ENCODE measurements around the gene MPZ.
A peak's percentile ranks its signal among the peaks of the same experiment; 100 is the strongest.
"Not testable (repeated sequence)": the region's sequence is repeated elsewhere in the genome, so short reads cannot be mapped to it uniquely, and the experiment has no call there.

The MPZ gene

GRCh38 chr1:161299347-161299746 is 10.4 kb downstream of the MPZ start:
- no peak for DNase-seq (ENCODE audit: low spot score)

DNA sequence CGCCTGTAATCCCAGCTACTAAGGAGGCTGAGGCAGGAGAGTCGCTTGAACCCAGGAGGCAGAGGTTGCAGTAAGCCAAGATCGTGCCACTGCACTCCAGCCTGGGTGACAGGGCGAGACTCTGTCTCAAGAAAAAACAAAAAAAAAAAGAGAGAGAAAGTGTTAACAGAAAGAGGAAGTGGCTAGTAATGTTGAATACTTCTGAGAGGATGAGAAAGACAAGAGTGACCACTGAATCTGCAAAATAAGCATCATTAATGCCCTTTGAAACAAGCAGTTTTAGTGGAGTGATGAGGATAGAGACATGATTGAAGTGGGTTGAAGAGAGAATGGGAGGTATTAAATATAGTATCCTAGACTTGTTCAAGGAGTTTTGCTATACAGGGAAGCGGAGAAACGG is 11.7 kb downstream of the MPZ start:
- DNase-seq (ENCODE audit: low spot score) = no peak

DNA sequence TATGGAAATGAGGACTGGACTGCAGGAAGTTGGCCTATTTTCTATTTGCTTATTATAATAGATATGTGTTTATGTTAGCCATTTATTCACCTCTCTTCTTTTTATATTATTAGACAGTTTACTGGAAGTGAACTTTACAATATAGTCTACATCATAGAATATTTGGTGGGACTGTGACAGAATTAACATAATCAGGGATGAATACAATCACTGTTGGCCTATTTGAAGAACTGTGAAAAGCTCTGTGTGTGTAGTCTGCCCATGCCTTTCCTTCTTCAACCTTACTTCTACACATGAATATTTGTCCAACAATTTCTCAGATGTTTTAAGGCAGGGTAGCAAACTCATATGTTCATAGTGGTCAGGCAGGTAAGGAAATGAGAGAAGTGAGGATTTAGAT is 12.4 kb downstream of the MPZ start:
- no peak for DNase-seq (ENCODE audit: low spot score)

- no peak for DNase-seq (ENCODE audit: low spot score)
Observed at GRCh38 chr1:161290779-161291178, 19.0 kb downstream of the MPZ start.

- no peak for DNase-seq (ENCODE audit: low spot score)
Observed at GRCh38 chr1:161287482-161288054, 22.2 kb downstream of the MPZ start.

- no peak for DNase-seq (ENCODE audit: low spot score)
Observed at GRCh38 chr1:161285521-161285920, 24.2 kb downstream of the MPZ start.

DNA sequence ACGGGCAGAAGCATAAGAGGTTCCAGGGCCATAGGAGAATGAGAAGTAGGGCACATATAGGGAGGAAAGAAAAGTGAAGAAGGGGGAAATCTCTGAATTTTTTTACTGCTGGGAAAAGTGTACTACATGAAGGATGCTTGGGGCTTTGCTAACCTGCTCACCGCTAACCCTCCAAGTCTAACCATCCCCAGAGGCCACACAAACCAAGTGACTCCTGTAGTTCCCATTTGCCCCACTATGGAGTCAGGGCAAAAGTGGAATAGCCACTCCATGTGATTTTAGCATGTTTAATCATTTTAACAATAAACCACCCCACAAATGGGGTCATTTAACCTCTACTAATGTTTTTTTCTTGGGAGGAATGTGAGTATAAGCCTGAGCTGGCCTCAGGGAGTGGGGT is 24.7 kb downstream of the MPZ start:
- DNase-seq (ENCODE audit: low spot score) = no peak

DNA sequence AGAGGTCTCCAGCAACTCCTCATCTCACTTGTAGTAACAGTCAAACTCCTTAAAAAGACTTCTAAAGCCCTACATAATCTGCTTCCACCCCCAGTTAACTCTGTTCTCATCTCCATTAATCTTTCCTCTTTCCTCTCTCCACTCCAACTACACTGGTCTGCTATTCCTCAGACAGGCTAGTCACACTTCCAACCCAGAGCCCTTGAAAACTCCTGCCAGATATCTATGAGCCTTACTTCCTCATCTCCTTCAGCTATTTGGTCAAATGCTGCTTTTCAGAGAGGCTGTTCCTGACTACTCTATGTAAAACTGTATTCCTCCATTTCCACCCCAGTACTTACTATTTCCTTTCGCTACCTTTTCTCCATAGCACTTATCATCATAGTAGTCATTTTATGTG is 26.8 kb downstream of the MPZ start:
- DNase-seq (ENCODE audit: low spot score) = no peak

DNA sequence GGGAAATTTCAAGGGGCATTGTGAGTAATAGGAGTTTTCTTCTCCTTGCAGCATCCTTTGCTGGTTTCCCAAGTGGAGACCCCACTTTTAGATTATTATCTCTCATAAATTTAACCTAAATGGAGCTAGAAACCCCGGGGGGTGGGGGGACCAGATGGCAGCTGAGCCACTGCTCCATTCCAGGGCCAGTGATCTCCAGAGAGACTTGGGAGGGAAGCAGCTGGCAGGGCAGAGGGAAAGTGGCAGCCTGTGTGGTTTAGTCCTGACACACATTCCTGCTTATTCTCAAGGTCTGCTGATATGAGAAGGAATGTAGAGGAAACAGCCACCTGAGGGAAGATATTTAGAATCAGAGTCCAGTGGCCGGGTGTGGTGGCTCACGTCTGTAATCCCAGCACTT is 34.9 kb downstream of the MPZ start:
- DNase-seq (ENCODE audit: low spot score) = no peak

DNA sequence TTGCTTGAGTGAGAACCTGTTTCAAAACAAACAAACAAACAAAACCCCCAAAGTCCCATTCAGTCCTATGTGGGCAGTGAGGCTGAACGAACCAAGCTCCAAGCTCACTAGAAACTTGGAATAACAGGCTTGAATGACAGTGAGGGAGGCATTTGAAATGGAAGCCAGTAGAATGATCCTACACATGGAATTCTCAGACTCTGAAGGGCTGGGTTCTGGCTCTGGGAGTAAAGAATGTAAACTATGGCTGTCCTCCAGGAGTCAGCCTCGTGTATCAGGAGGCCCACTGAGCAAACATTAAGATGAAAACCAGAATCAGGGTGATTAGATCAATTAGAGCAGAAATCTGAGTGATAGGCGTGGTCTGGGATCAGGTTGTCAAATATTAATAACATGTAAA is 36.4 kb downstream of the MPZ start:
- DNase-seq (ENCODE audit: low spot score) = no peak

DNA sequence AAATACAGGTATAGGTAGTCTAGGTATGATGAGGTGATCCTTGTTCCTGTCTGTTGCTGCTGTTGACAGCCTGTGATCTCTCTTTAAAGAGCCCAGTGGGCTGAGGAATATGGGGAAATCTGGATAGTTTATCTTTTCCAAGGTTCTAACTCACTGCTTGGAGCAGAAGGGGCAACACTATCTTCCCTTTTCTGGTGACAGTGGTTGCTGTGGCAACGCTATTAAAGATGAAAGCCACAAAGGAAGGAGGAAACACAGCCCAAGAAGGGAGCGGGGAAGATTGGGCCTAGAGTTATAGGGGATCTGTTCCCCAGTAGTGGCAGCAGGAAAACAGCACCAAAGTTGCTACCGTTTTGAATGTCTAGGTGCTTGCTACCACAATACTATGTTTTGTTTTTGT is 42.4 kb downstream of the MPZ start:
- DNase-seq (ENCODE audit: low spot score) = no peak

GRCh38 chr1:161266836-161267235 is 42.9 kb downstream of the MPZ start:
- no peak for DNase-seq (ENCODE audit: low spot score)

DNA sequence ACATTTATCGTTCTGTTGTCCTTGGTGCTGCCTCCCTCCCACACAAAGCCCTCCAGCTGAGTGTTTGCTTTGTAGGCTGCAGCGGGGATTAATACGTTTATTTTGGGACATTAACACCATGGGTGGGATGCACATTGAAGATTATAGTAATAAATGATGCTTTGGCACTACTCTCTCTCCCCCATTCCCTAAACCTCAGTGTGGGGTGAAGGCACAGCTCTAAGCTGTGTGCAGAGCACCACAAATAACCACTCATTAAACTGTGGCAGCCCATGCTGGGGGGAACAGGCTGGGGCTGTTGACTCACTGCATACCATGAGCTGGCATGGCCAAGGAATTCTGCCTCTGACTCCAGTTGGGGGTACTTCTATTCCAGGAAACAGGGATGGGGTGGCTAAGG is 43.6 kb downstream of the MPZ start:
- no peak for DNase-seq (ENCODE audit: low spot score)

DNA sequence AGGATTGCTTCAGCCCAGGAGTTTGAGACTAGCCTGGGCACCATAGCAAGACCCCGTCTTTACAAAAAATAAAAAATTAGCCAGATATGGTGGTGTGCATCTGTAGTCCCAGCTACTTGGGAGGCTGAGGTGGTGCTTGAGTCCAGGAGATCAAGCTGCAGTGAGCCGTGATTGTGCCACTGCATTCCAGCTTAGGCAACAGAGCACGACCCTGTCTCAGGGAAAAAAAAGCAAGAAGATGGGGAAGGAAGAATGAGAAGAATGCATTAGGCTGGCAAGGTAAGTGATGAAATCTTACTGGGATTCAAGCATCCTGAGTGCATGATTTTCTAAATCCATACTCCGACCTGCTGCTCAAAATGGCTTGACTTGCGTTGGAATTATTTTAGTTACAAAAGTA is 44.5 kb downstream of the MPZ start:
- DNase-seq (ENCODE audit: low spot score) = no peak

- no peak for DNase-seq (ENCODE audit: low spot score)
Observed at GRCh38 chr1:161261261-161262235, 48.2 kb downstream of the MPZ start.

- DNase-seq (ENCODE audit: low spot score) = no peak
Observed at GRCh38 chr1:161260376-161261260, 49.1 kb downstream of the MPZ start.

GRCh38 chr1:161259765-161260164 is 50.0 kb downstream of the MPZ start:
- no peak for DNase-seq (ENCODE audit: low spot score)

DNA sequence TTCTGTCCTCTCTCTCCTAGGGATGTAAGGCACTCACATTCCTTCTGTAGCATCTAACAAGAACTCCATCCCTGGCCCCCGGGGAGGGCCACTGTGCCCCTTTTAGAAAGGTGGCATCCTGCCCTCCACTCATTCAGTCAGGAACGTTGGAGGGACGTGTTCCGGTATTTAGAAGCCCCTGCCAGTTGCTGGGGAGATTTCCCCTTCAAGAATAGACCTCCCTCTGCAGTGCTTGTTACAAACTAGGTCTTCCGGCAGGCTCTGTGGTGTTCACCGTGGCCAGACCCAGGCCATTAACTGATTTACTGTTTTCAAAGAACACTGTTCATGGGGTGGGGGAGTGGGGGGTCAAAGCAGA is 50.4 kb downstream of the MPZ start:
- DNase-seq (ENCODE audit: low spot score) = no peak

- DNase-seq (ENCODE audit: low spot score) = peak; percentile 14
Observed at GRCh38 chr1:161258439-161259344, 51.1 kb downstream of the MPZ start, which contains the start of gene PCP4L1. Gene PCP4L1, plus strand, starts transcription at chr1:161258745. Its CDS starts 230 bp downstream, at chr1:161258975.

DNA sequence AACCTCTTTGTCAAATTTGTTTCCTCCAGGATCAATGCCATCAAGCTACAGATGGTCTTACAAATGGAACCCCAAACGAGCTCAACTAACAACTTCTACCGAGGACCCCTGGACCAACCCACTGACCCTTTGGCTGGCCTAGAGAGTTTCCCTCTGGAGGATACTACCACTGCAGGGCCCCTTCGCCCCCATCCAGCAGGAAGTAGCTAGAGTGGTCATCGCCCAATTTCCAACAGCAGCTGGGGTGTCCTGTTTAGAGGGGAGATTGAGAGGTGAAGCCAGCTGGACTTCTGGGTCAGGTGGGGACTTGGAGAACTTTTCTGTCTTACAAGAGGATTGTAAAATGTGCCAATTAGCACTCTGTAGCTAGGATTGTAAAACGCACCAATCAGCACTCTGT is 52.7 kb downstream of the MPZ start:
- not testable (repeated sequence) for DNase-seq (ENCODE audit: low spot score)

DNA sequence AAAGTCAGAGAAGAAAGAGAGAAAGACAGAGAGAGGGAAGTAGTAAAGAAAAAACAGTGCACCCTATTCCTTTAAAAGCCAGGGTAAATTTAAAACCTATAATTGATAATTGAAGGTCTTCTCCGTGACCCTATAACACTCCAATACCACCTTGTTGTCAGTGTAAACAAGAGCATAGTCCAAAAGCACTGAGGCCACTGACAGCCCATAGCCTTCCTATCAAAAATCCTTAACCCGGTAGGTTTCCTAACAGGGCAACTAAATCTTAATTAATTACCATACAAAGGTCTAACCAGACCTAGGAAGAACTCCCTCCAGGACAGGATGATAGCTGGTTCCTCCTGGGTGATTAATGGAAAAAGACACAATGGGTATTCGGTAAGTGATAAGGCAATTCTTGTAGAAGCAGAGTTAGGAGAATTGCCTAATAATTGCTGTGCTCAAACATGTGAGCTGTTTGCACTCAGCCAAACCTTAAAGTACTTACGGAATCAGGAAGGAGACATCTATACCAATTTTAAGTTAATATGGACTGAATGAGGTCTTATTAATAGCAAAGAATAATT is 53.7 kb downstream of the MPZ start:
- DNase-seq (ENCODE audit: low spot score) = not testable (repeated sequence)

Measured in CD4-positive, alpha-beta T cell treated with Interleukin-6 at 100 ng/mL for 8 hours (primary cell).